Keratinocyte (primary cell): ENCODE measurements around the gene TEDC2. TPM values are rescaled to one million over a fixed set of nuclear protein-coding genes. Genes with fewer than 3 reads are reported as not detected.

ENCODE experiments used
- DNase-seq: peaks from one replicate; pipeline ENCODE4 v3.0.0-alpha.2; 2011; ENCODE audit warnings: low read depth, missing footprints, low spot score
- FAIRE-seq: peaks from 2 replicates; lab custom pipeline; 2011; peaks lifted over from hg19 to GRCh38; lab: Jason Lieb, UNC
- H2AFZ ChIP-seq: 2 replicates; pipeline ENCODE4 v1.6.0; 2012; ENCODE audit warnings: low read length, control low read depth, inconsistent platforms; ENCODE audit not compliant: control insufficient read depth
- H3K27ac ChIP-seq: 2 replicates; pipeline ENCODE4 v1.5.1; 2011; ENCODE audit warnings: low read length; ENCODE audit not compliant: control insufficient read depth, insufficient read depth
- H3K27me3 ChIP-seq: 3 replicates; pipeline ENCODE4 v1.6.0; 2011; ENCODE audit warnings: low read length; ENCODE audit not compliant: control insufficient read depth, insufficient read depth; ENCODE audit errors: extremely low read depth
- H3K36me3 ChIP-seq, 2 experiments: 2 replicates in 1 of 2; 3 replicates in 1 of 2; pipeline ENCODE4 v1.5.1; 2011; ENCODE audit warnings: low read length in 2 of 2, mild to moderate bottlenecking in 1 of 2; ENCODE audit not compliant: control insufficient read depth in 2 of 2, insufficient read depth in 2 of 2; ENCODE audit errors: extremely low read depth in 1 of 2
- H3K4me1 ChIP-seq: 3 replicates; pipeline ENCODE4 v1.5.1; 2011; ENCODE audit warnings: low read length; ENCODE audit not compliant: control insufficient read depth, insufficient read depth; ENCODE audit errors: extremely low read depth
- H3K4me2 ChIP-seq: 3 replicates; pipeline ENCODE4 v1.6.0; 2011; ENCODE audit warnings: low read depth, low read length; ENCODE audit not compliant: control insufficient read depth, insufficient read depth; ENCODE audit errors: extremely low read depth
- H3K4me3 ChIP-seq, 3 experiments: fragments of 200-600 bp in 1 of 3; sonication (generic) in 1 of 3; 2 replicates in 2 of 3; 3 replicates in 1 of 3; pipeline ENCODE4 v1.5.1; 2011 to 2016; ENCODE audit warnings: low read length in 3 of 3, mild to moderate bottlenecking in 3 of 3, control low read depth in 2 of 3, inconsistent platforms in 1 of 3, low read depth in 1 of 3, mixed read lengths in 1 of 3, mixed run types in 1 of 3, moderate library complexity in 1 of 3; ENCODE audit not compliant: control insufficient read depth in 2 of 3, insufficient read depth in 2 of 3; ENCODE audit errors: extremely low read depth in 1 of 3
- H3K79me2 ChIP-seq: 2 replicates; pipeline ENCODE4 v1.6.0; 2012; ENCODE audit warnings: low read length; ENCODE audit not compliant: control insufficient read depth, insufficient read depth
- H3K9ac ChIP-seq: 3 replicates; pipeline ENCODE4 v1.6.0; 2011; ENCODE audit warnings: low read length; ENCODE audit not compliant: control insufficient read depth, insufficient read depth; ENCODE audit errors: extremely low read depth
- H3K9me1 ChIP-seq: 3 replicates; pipeline ENCODE4 v1.6.0; 2011; ENCODE audit warnings: low read length; ENCODE audit not compliant: control insufficient read depth, insufficient read depth; ENCODE audit errors: extremely low read depth
- H3K9me3 ChIP-seq: 2 replicates; pipeline ENCODE4 v1.5.1; 2012; ENCODE audit warnings: low read depth, low read length; ENCODE audit not compliant: control insufficient read depth
- H4K20me1 ChIP-seq: 3 replicates; pipeline ENCODE4 v1.6.0; 2011; ENCODE audit warnings: low read length; ENCODE audit not compliant: control insufficient read depth, insufficient read depth; ENCODE audit errors: extremely low read depth
- CTCF ChIP-seq, 3 experiments: IDR thresholded peaks in 1 of 3; conservative IDR thresholded peaks in 1 of 3; optimal IDR thresholded peaks in 1 of 3; 2 replicates in 2 of 3; 3 replicates in 1 of 3; pipeline versions ENCODE3 to v1.5.1; 2011; ENCODE audit warnings: low read length in 3 of 3, mild to moderate bottlenecking in 3 of 3, moderate library complexity in 2 of 3, control low read depth in 1 of 3, inconsistent platforms in 1 of 3; ENCODE audit not compliant: insufficient read depth in 2 of 3; ENCODE audit errors: extremely low read depth in 1 of 3
- EZH2 ChIP-seq: IDR thresholded peaks from one replicate; pipeline ENCODE4 v1.6.1; 2012; ENCODE audit warnings: inconsistent platforms, mild to moderate bottlenecking, low read length, moderate library complexity
- dilution Hi-C: fragments of 300-500 bp; cut with MboI; formaldehyde crosslinking; loops from one replicate; pipeline ENCODE4 v1.7.0; 2020; ENCODE audit warnings: low sequenced_read_pairs; ENCODE audit not compliant: extremely low pct_ligation_motif_present
- polyA plus RNA-seq, 5 experiments: library from polyadenylated mRNA; depleted of rRNA in 3 of 5; stranded (reverse) in 3 of 5; stranded (forward) in 1 of 5; unstranded in 1 of 5; fragments of >200 nt; gene quantifications; 1 replicate in 1 of 5; 2 replicates in 3 of 5; 3 replicates in 1 of 5; pipeline versions ENCODE4 v1.2.1 to v1.2.3, GENCODE V29; 2011 to 2012; ENCODE audit warnings: missing spikeins in 2 of 5, low read depth in 1 of 5, low replicate concordance in 1 of 5

The TEDC2 gene
- polyA plus RNA-seq, 1 donor (not counting 4 experiments of a cell fraction or from before 2014, with no cell fraction given), result 2.7 TPM

GRCh38 chr16:2425825-2426430 lies 34.0 kb upstream of the TEDC2 start:
- FAIRE-seq, result no peak
- Histone ChIP-seq H3K36me3 (peaks cover 0 to 1% of the 10 kb centered on the region in 2 experiments), H3K79me2 (peaks cover 15% of the 10 kb centered on the region), H3K4me3 (no peak overlapping the region), H3K9me1 (no peaks in the 10 kb centered on the region), H3K27me3 (no peaks in the 10 kb centered on the region), H3K9ac (no peak overlapping the region), H3K27ac (no peak overlapping the region), H3K4me2 (no peak overlapping the region), H2AFZ (no peak overlapping the region), H4K20me1 (peaks cover 3% of the 10 kb centered on the region), H3K4me1 (peaks cover 9% of the 10 kb centered on the region), H3K9me3 (no peaks in the 10 kb centered on the region)
- DNase-seq, result no peak
- TF ChIP-seq EZH2 (no peak), CTCF (optimal IDR thresholded peaks at IDR 0.05 in 1 of 3, IDR thresholded peaks at IDR 0.05 in 1 of 3, conservative IDR thresholded peaks at IDR 0.05 in 1 of 3; ENCODE audit: extremely low read depth in 1 of 3, insufficient read depth in 2 of 3, low read length in 3 of 3) (no peak)
- dilution Hi-C loops, result no loop called here

- DNase-seq (no peak), FAIRE-seq (no peak)
- Histone ChIP-seq H3K36me3 (peaks cover 0 to 4% of the 10 kb centered on the region in 2 experiments), H3K4me3 (no peak overlapping the region), H3K27me3 (no peaks in the 10 kb centered on the region), H3K9me3 (no peaks in the 10 kb centered on the region), H3K9me1 (no peaks in the 10 kb centered on the region), H3K9ac (no peak overlapping the region), H3K4me2 (no peak overlapping the region), H3K79me2 (peaks cover 20% of the 10 kb centered on the region), H3K4me1 (peaks cover 12% of the 10 kb centered on the region), H4K20me1 (peaks cover 3% of the 10 kb centered on the region), H3K27ac (no peak overlapping the region), H2AFZ (no peak overlapping the region)
- TF ChIP-seq CTCF (optimal IDR thresholded peaks at IDR 0.05 in 1 of 3, IDR thresholded peaks at IDR 0.05 in 1 of 3, conservative IDR thresholded peaks at IDR 0.05 in 1 of 3; ENCODE audit: extremely low read depth in 1 of 3, insufficient read depth in 2 of 3, low read length in 3 of 3), result no peak
- TF ChIP-seq EZH2, result no peak
- dilution Hi-C loops, result no loop called here
Observed at GRCh38 chr16:2426941-2427361, 33.0 kb upstream of the TEDC2 start.
